ENCODE results near the gene FSIP1. TPM values are rescaled to one million over a fixed set of nuclear protein-coding genes. Genes with fewer than 3 reads are reported as not detected.

FSIP1 gene
- total RNA-seq, 1 experiment from 2014 or later: 3.2 TPM

DNA sequence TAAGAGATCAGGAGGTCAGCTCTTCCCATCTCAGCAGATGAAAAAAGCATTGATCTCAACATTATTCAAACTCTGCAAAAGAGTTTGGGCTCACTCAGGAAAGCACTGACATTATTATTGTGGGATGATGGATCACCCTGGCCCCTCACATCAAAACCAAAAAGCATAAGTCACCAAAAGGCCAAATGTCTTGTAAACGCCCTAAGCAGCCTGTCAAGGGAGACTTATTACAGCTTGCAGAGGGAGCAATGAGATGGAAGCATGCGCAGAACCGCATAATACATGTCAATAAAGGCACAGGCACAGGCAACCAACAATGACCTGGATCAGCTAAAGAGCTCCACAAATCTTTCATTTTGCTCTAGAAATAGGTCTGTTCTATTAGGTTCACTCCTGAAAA, 4.6 kb downstream of the FSIP1 start:
- intact Hi-C loops (cut with micrococcal nuclease): no loop called here
- ChIA-PET POLR2A (interaction anchor here (0.6 kb wide), 1 partner anchor 154 kb away, joined by 3 read pairs; no protein-coding TSS in a partner anchor), CTCF (interaction anchor here (0.6 to 1.1 kb wide), 3 partner anchors 92 to 513 kb away, joined by 3 read pairs; partner anchors contain the start of gene THBS1)
- no TSS peak for BruUV-seq (replicated peaks)
- Mint-ChIP-seq H3K27ac (ENCODE audit: low read depth, unreplicated experiment) (no peak overlapping the region), H3K27me3 (ENCODE audit: insufficient read depth, unreplicated experiment) (no peaks in the 10 kb centered on the region), H3K36me3 (ENCODE audit: insufficient read depth, unreplicated experiment) (no peaks in the 10 kb centered on the region), H3K4me1 (ENCODE audit: insufficient read depth, unreplicated experiment) (no peaks in the 10 kb centered on the region), H3K4me3 (ENCODE audit: unreplicated experiment) (no peak overlapping the region), H3K9me3 (ENCODE audit: unreplicated experiment) (no peaks in the 10 kb centered on the region)
- TF ChIP-seq, protein P1, sequence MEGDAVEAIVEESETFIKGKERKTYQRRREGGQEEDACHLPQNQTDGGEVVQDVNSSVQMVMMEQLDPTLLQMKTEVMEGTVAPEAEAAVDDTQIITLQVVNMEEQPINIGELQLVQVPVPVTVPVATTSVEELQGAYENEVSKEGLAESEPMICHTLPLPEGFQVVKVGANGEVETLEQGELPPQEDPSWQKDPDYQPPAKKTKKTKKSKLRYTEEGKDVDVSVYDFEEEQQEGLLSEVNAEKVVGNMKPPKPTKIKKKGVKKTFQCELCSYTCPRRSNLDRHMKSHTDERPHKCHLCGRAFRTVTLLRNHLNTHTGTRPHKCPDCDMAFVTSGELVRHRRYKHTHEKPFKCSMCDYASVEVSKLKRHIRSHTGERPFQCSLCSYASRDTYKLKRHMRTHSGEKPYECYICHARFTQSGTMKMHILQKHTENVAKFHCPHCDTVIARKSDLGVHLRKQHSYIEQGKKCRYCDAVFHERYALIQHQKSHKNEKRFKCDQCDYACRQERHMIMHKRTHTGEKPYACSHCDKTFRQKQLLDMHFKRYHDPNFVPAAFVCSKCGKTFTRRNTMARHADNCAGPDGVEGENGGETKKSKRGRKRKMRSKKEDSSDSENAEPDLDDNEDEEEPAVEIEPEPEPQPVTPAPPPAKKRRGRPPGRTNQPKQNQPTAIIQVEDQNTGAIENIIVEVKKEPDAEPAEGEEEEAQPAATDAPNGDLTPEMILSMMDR (IDR thresholded peaks at IDR 0.05; ENCODE audit: unreplicated experiment): no peak
- no peak for DNase-seq (ENCODE audit: unreplicated experiment)

DNA sequence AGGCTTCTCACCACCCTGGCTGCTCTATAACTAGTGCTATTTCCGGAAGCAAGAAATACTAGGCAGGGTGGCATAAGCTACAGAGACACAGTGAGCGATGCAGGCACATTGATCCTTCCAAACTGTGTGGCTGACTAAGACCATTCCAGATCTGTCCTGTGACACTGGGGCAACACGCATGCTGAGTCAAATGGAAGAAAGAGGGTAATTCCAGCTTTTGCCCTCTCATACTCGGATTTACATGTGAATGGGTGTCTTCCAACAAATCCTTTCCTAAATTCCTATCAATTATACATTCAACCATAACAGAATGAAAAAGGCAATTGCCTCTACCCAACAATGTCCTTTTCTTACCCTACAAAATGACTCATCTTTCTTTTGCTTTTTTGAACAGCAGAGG, 5.1 kb downstream of the FSIP1 start:
- no peaks in the 10 kb centered on the region for H3K27me3 Mint-ChIP-seq (ENCODE audit: insufficient read depth, unreplicated experiment)
- DNase-seq (ENCODE audit: unreplicated experiment): no peak
- no peaks in the 10 kb centered on the region for H3K4me1 Mint-ChIP-seq (ENCODE audit: insufficient read depth, unreplicated experiment)
- H3K27ac Mint-ChIP-seq (ENCODE audit: low read depth, unreplicated experiment): no peak overlapping the region
- H3K4me3 Mint-ChIP-seq (ENCODE audit: unreplicated experiment): no peak overlapping the region
- intact Hi-C loops (cut with micrococcal nuclease): no loop called here
- TF ChIP-seq, protein P1 (IDR thresholded peaks at IDR 0.05; ENCODE audit: unreplicated experiment): no peak
- CTCF ChIA-PET: interaction anchor here (0.6 to 1.1 kb wide), 3 partner anchors 91 to 731 kb away, joined by 3 to 4 read pairs (median 3); partner anchors contain the start of gene THBS1
- no peaks in the 10 kb centered on the region for H3K9me3 Mint-ChIP-seq (ENCODE audit: unreplicated experiment)
- BruUV-seq (replicated peaks): no TSS peak
- POLR2A ChIA-PET: interaction anchor here (0.6 kb wide), 1 partner anchor 155 kb away, joined by 3 read pairs; no protein-coding TSS in a partner anchor
- H3K36me3 Mint-ChIP-seq (ENCODE audit: insufficient read depth, unreplicated experiment): no peaks in the 10 kb centered on the region

DNA sequence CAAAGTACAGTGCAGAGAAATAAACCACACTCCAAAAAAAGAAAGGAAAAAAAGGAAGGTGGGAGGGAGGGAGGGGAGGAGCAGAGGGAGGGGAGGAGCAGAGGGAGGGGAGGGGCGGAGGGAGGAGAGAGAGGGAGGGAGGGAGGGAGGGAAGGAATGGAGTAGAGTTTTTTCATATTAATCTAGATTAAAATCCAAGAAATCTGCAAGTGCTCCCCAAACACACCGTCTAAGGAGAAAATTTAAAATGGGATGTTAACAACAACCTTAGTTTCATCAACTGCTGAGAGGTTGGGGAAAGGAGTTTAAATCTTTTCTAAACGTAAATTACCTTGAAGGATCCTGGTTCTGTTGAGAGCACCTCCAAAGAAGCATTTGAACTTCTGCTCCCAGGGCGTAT, 6.6 kb downstream of the FSIP1 start:
- Mint-ChIP-seq H3K4me1 (ENCODE audit: insufficient read depth, unreplicated experiment) (peaks cover 5% of the 10 kb centered on the region), H3K27ac (ENCODE audit: low read depth, unreplicated experiment) (no peak overlapping the region), H3K4me3 (ENCODE audit: unreplicated experiment) (no peak overlapping the region), H3K27me3 (ENCODE audit: insufficient read depth, unreplicated experiment) (no peaks in the 10 kb centered on the region), H3K36me3 (ENCODE audit: insufficient read depth, unreplicated experiment) (no peaks in the 10 kb centered on the region), H3K9me3 (ENCODE audit: unreplicated experiment) (no peaks in the 10 kb centered on the region)
- DNase-seq (ENCODE audit: unreplicated experiment): no peak
- intact Hi-C loops (cut with micrococcal nuclease): no loop called here
- TF ChIP-seq, protein P1 (IDR thresholded peaks at IDR 0.05; ENCODE audit: unreplicated experiment): no peak
- ChIA-PET POLR2A (no interaction called here), CTCF (interaction anchor here (0.7 to 0.9 kb wide), 2 partner anchors 19 to 74 kb away, joined by 3 read pairs; no protein-coding TSS in a partner anchor)
- BruUV-seq (replicated peaks): no TSS peak

DNA sequence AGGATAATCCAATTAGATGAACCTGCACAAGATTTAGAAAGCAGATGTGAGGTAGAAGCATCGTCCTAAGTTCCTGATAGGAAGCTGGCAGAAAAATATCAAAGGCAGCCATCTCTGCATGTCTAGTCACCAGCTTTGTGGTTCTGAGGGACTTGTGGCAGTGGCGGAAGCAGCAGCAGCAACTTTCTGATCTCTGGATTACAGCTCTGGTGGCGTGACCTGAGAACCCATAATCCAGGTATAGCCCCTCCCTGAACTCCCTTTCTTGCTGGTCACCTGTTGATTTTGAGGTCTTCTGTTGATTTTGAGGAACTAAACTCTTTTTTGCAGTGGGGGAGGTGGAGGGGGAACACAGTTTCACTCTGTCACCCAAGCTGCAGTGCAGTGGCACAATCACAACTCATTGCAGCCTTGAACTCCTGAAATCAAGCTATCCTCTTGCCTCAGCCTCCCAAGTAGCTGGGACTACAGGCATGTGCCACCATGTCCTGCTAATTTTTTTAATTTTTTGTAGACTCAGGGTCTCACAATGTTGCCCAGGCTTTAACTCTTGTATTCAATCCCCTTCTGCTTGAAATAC, 7.9 kb downstream of the FSIP1 start:
- Mint-ChIP-seq H3K4me1 (ENCODE audit: insufficient read depth, unreplicated experiment) (peaks cover 6% of the 10 kb centered on the region), H3K4me3 (ENCODE audit: unreplicated experiment) (no peak overlapping the region), H3K36me3 (ENCODE audit: insufficient read depth, unreplicated experiment) (no peaks in the 10 kb centered on the region), H3K27ac (ENCODE audit: low read depth, unreplicated experiment) (no peak overlapping the region), H3K9me3 (ENCODE audit: unreplicated experiment) (no peaks in the 10 kb centered on the region), H3K27me3 (ENCODE audit: insufficient read depth, unreplicated experiment) (no peaks in the 10 kb centered on the region)
- no peak for DNase-seq (ENCODE audit: unreplicated experiment)
- TF ChIP-seq, protein P1 (IDR thresholded peaks at IDR 0.05; ENCODE audit: unreplicated experiment): no peak
- ChIA-PET POLR2A (no interaction called here), CTCF (interaction anchor here (0.6 to 1.2 kb wide), 3 partner anchors 13 to 24 kb away, joined by 3 to 6 read pairs (median 3); no protein-coding TSS in a partner anchor)
- intact Hi-C loops (cut with micrococcal nuclease): no loop called here
- BruUV-seq (replicated peaks): no TSS peak
